Measurements from ENCODE around the gene PSKH1.

Gene PSKH1

DNA sequence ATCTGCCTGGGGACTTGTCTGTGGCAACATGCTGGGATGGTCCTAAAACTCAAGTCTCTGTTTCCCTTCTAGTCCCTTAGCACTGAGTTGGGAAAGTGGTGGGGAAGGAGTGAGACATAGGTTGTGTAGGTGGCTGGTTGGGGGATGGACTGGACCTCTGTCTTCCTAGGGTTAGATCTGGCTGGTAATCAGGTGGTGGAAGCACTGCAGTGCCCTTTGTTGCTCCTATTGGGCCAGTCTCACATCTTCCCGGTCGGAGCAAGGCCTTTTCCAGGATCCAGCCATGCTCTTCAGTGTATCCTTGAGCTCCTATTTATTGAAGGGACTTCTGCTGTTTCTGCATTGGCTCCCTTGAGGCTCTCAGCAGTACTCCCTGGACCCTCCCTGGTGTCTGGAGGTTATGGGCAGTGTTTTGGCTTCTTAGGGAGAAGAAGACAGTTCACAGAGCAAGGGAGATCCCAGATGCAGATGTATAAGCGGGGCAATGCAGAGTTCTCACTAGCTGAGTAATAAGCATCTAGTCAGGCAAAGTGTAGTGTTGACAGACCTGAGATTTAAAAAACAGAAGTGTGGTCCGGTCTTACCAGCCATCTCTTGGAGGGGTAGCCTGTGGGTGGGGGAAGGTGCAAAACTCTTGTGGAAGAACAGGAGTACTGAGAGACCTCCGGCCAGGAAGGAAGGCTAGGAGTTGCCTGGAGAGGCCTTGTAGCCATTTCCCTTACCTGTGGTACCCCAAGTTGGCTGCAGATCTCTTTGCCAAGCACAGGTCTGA, 47.6 kb upstream of the PSKH1 start:
- H3K9me3 ChIP-seq (ENCODE audit: control insufficient read depth, insufficient read depth, low read length): no peaks in the 10 kb centered on the region
- no peaks in the 10 kb centered on the region for H3K27me3 ChIP-seq (ENCODE audit: control insufficient read depth, low read length)
- no peaks in the 10 kb centered on the region for H3K9me2 ChIP-seq (replicated peaks; ENCODE audit: control insufficient read depth, low read length)
- peaks cover 7% of the 10 kb centered on the region; the same call in 1 of the 2 replicates for H3F3A ChIP-seq (ENCODE audit: control insufficient read depth, insufficient read depth)
- peaks cover 7% of the 10 kb centered on the region for H4K20me1 ChIP-seq (ENCODE audit: control insufficient read depth, insufficient read depth, low read depth, low read length)
- peak overlapping the region; percentile 78 for H3K4me2 ChIP-seq (ENCODE audit: low read length)
- H3K4me1 ChIP-seq (ENCODE audit: control insufficient read depth, low read length): peaks cover 49% of the 10 kb centered on the region
- peak overlapping the region; percentile 67 for H3K27ac ChIP-seq (ENCODE audit: low read depth, low read length)
- peaks cover 74% of the 10 kb centered on the region for H3K79me2 ChIP-seq (ENCODE audit: control insufficient read depth, low read length)
- TF ChIP-seq EZH2phosphoT487 (IDR thresholded peaks at IDR 0.05; ENCODE audit: borderline replicate concordance, low read length) (no peak), CTCF (IDR thresholded peaks at IDR 0.05; ENCODE audit: low read depth, low read length, poor library complexity, severe bottlenecking) (no peak)
- H3K4me3 ChIP-seq (ENCODE audit: low read length): peak overlapping the region; percentile 77
- H3K36me3 ChIP-seq (ENCODE audit: control insufficient read depth, low read length): peaks cover 25% of the 10 kb centered on the region

DNA sequence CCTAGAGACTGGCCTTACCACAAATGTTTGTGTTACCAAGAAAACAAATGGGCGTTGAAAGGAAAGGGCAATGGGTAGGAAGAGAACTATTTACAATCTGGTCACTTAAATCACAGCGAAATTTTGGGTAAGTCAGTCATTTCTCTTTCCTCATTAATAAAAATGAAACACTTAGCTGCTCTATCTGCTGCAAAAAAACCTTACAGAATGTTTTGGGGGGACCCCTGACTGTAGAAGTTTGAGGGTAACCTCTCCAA, 47.1 kb upstream of the PSKH1 start:
- peak overlapping the region; percentile 77 for H3K4me3 ChIP-seq (ENCODE audit: low read length)
- H3K4me2 ChIP-seq (ENCODE audit: low read length): peak overlapping the region; percentile 78
- no peaks in the 10 kb centered on the region for H3K9me2 ChIP-seq (replicated peaks; ENCODE audit: control insufficient read depth, low read length)
- peaks cover 7% of the 10 kb centered on the region; the same call in 1 of the 2 replicates for H3F3A ChIP-seq (ENCODE audit: control insufficient read depth, insufficient read depth)
- H3K79me2 ChIP-seq (ENCODE audit: control insufficient read depth, low read length): peaks cover 79% of the 10 kb centered on the region
- peaks cover 7% of the 10 kb centered on the region for H4K20me1 ChIP-seq (ENCODE audit: control insufficient read depth, insufficient read depth, low read depth, low read length)
- no peaks in the 10 kb centered on the region for H3K9me3 ChIP-seq (ENCODE audit: control insufficient read depth, insufficient read depth, low read length)
- H3K4me1 ChIP-seq (ENCODE audit: control insufficient read depth, low read length): peaks cover 49% of the 10 kb centered on the region
- H3K27me3 ChIP-seq (ENCODE audit: control insufficient read depth, low read length): no peaks in the 10 kb centered on the region
- H3K27ac ChIP-seq (ENCODE audit: low read depth, low read length): peak overlapping the region; percentile 67
- H3K36me3 ChIP-seq (ENCODE audit: control insufficient read depth, low read length): peaks cover 25% of the 10 kb centered on the region
- TF ChIP-seq EZH2phosphoT487 (IDR thresholded peaks at IDR 0.05; ENCODE audit: borderline replicate concordance, low read length): no peak
- no peak for TF ChIP-seq CTCF (IDR thresholded peaks at IDR 0.05; ENCODE audit: low read depth, low read length, poor library complexity, severe bottlenecking)

DNA sequence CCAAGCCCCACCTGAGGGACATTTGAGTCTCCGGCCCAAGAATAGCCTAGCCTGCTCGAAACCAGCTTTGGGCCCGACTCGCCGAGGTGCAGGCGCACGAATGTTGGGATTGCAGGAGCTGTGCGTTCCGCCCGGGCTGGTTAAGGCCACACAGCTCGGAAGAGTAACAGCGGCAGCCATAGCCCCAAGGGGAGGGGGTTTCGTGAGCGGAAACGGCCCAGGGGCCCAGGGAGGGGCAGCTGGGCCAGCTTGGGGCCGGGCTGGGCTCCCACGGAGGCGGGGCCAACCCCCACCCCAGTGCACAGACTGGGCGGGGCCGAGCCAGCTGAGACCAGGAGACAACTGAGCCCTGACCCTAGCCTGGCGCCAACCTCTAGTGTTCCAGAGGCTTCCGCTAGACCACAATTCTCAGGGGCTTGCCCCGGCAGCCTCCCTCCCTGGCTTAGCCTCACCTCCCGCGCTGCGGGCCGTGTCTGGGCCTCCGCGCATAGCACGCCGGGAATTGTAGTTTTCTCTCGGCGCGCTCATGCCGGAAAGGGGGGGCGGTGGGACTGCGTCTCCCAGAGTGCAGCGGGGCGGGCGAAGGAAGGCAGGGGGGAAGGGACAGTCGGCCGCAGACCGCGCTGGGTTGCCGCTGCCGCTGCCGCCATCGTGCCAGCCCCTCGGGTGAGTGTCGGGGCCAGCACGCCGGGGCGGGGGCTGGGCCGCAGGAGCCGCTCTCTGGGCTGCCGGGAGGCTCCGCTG, 46.6 kb upstream of the PSKH1 start, which contains the start of gene NUTF2:
Gene NUTF2, plus strand, starts transcription at position 614 of the 744 bp plus-strand sequence. CDS start 18,198 bp downstream, outside the sequence.
- Histone ChIP-seq H3K9me3 (ENCODE audit: control insufficient read depth, insufficient read depth, low read length) (no peaks in the 10 kb centered on the region), H3K4me1 (ENCODE audit: control insufficient read depth, low read length) (peaks cover 46% of the 10 kb centered on the region), H4K20me1 (ENCODE audit: control insufficient read depth, insufficient read depth, low read depth, low read length) (peaks cover 7% of the 10 kb centered on the region), H3K79me2 (ENCODE audit: control insufficient read depth, low read length) (peaks cover 84% of the 10 kb centered on the region), H3K27me3 (ENCODE audit: control insufficient read depth, low read length) (no peaks in the 10 kb centered on the region), H3K4me2 (ENCODE audit: low read length) (peak within 1 kb of the TSS; percentile 78), H3F3A (ENCODE audit: control insufficient read depth, insufficient read depth) (peaks cover 7% of the 10 kb centered on the region; the same call in 1 of the 2 replicates), H3K36me3 (ENCODE audit: control insufficient read depth, low read length) (peaks cover 25% of the 10 kb centered on the region), H3K9me2 (replicated peaks; ENCODE audit: control insufficient read depth, low read length) (no peaks in the 10 kb centered on the region), H3K4me3 (ENCODE audit: low read length) (peak within 1 kb of the TSS; percentile 77), H3K27ac (ENCODE audit: low read depth, low read length) (peak within 1 kb of the TSS; percentile 67)
- TF ChIP-seq CTCF (IDR thresholded peaks at IDR 0.05; ENCODE audit: low read depth, low read length, poor library complexity, severe bottlenecking): no peak

All from DOHH2 (cell line).